HG03442 (cell line): ENCODE results near the gene KIAA0319L.
"Not testable (repeated sequence)": the region's sequence is repeated elsewhere in the genome, so short reads cannot be mapped to it uniquely, and the experiment has no call there.

Source experiments
- ATAC-seq: cut with Tn5 transposase; IDR thresholded peaks from one replicate; pipeline ENCODE4 v1.9.1; 2021; ENCODE audit warnings: mild to moderate bottlenecking, moderate library complexity; ENCODE audit not compliant: unreplicated experiment

KIAA0319L gene

GRCh38 chr1:35499652-35500176 lies 57.5 kb downstream of the KIAA0319L start:
- no peak for ATAC-seq

- ATAC-seq = no peak
These were observed 58.0 kb downstream of the KIAA0319L start for GRCh38 chr1:35499231-35499630.

GRCh38 chr1:35497571-35497970 lies 59.6 kb downstream of the KIAA0319L start:
- ATAC-seq = no peak

- ATAC-seq = no peak
These were observed 67.0 kb downstream of the KIAA0319L start for GRCh38 chr1:35490250-35490649.

- no peak for ATAC-seq
These were observed 68.9 kb downstream of the KIAA0319L start for GRCh38 chr1:35488336-35488735.

GRCh38 chr1:35486858-35487408 lies 70.3 kb downstream of the KIAA0319L start:
- no peak for ATAC-seq

GRCh38 chr1:35481229-35481628 lies 76.0 kb downstream of the KIAA0319L start:
- ATAC-seq = no peak

- ATAC-seq = no peak
These were observed 79.3 kb downstream of the KIAA0319L start for GRCh38 chr1:35477870-35478269.

GRCh38 chr1:35475856-35476674 lies 81.1 kb downstream of the KIAA0319L start:
- no peak for ATAC-seq

GRCh38 chr1:35475356-35475755 lies 81.8 kb downstream of the KIAA0319L start:
- ATAC-seq = no peak

- ATAC-seq = not testable (repeated sequence)
These were observed 84.0 kb downstream of the KIAA0319L start for GRCh38 chr1:35473216-35473615.

GRCh38 chr1:35470977-35471613 lies 86.1 kb downstream of the KIAA0319L start:
- no peak for ATAC-seq

- ATAC-seq = no peak
These were observed 91.1 kb downstream of the KIAA0319L start for GRCh38 chr1:35466120-35466519.

GRCh38 chr1:35463749-35464148 lies 93.5 kb downstream of the KIAA0319L start:
- ATAC-seq = not testable (repeated sequence)

GRCh38 chr1:35463232-35463631 lies 94.0 kb downstream of the KIAA0319L start:
- no peak for ATAC-seq

- no peak for ATAC-seq
These were observed 95.1 kb downstream of the KIAA0319L start for GRCh38 chr1:35461966-35462651.

- ATAC-seq = no peak
These were observed 96.4 kb downstream of the KIAA0319L start for GRCh38 chr1:35460796-35461195.

- ATAC-seq = no peak
These were observed 102.6 kb downstream of the KIAA0319L start for GRCh38 chr1:35454616-35455015.

GRCh38 chr1:35454176-35454575 lies 103.0 kb downstream of the KIAA0319L start:
- no peak for ATAC-seq

GRCh38 chr1:35453031-35453430 lies 104.2 kb downstream of the KIAA0319L start:
- no peak for ATAC-seq

GRCh38 chr1:35452106-35452774 lies 105.0 kb downstream of the KIAA0319L start:
- ATAC-seq = no peak
